Kidney (tissue), 14 donors: ENCODE measurements around the gene NBAS. TPM values are rescaled to one million over a fixed set of nuclear protein-coding genes. Genes with fewer than 3 reads are reported as not detected.

Source experiments
- DNase-seq, 5 donors: peaks; one replicate each; pipeline ENCODE4 v3.0.0-alpha.2; 2013 to 2020
- FAIRE-seq: peaks from 2 replicates; lab custom pipeline; 2012; peaks lifted over from hg19 to GRCh38; lab: Jason Lieb, UNC
- H3K27ac ChIP-seq, 2 donors: one replicate each; pipeline ENCODE4 v1.7.0; 2013; ENCODE audit warnings: low read depth in 2 of 2, low read length in 2 of 2, inconsistent platforms in 1 of 2
- H3K27me3 ChIP-seq: one replicate; pipeline ENCODE4 v1.7.1; 2013; ENCODE audit warnings: low read length, inconsistent platforms; ENCODE audit not compliant: control insufficient read depth, insufficient read depth
- H3K36me3 ChIP-seq, 3 donors: one replicate each; pipeline versions ENCODE4 v1.7.0 to v1.7.1; 2013; ENCODE audit warnings: low read length in 3 of 3, control low read depth in 1 of 3, inconsistent platforms in 1 of 3; ENCODE audit not compliant: insufficient read depth in 3 of 3, control insufficient read depth in 2 of 3
- H3K4me1 ChIP-seq, 3 donors: one replicate each; pipeline versions ENCODE4 v1.7.0 to v1.7.1; 2013; ENCODE audit warnings: low read length in 3 of 3, inconsistent platforms in 1 of 3, low read depth in 1 of 3; ENCODE audit not compliant: control insufficient read depth in 2 of 3, insufficient read depth in 2 of 3
- H3K4me3 ChIP-seq, 3 donors: one replicate each; pipeline versions ENCODE4 v1.7.0 to v1.8.1; 2013; ENCODE audit warnings: low read length in 3 of 3, control low read depth in 1 of 3, inconsistent platforms in 1 of 3
- H3K9ac ChIP-seq, 3 donors: one replicate each; pipeline versions ENCODE4 v1.7.0 to v1.7.1; 2013; ENCODE audit warnings: low read length in 3 of 3, control low read depth in 1 of 3, inconsistent platforms in 1 of 3
- H3K9me3 ChIP-seq, 3 donors: one replicate each; pipeline versions ENCODE4 v1.7.0 to v1.7.1; 2013; ENCODE audit warnings: low read length in 3 of 3, control low read depth in 1 of 3, inconsistent platforms in 1 of 3; ENCODE audit not compliant: control insufficient read depth in 2 of 3, insufficient read depth in 1 of 3
- CTCF ChIP-seq: IDR thresholded peaks from 3 replicates; pipeline ENCODE4 v1.5.1; 2012; ENCODE audit warnings: mild to moderate bottlenecking, moderate library complexity, borderline replicate concordance; ENCODE audit not compliant: insufficient read depth; ENCODE audit errors: extremely low read depth
- intact Hi-C: fragments of 100-400 bp; cut with DNase I; formaldehyde crosslinking; loops from one replicate; pipeline ENCODE4 v1.11.1; 2022
- polyA plus RNA-seq: library from polyadenylated mRNA; stranded (reverse); fragments of 350-450 nt; fragmentation: Illumina TruSeq; extraction: RNeasy Lipid Tissue Mini Kit (QIAGEN cat#74804); gene quantifications from one replicate; pipeline ENCODE4 v1.2.3, GENCODE V29; 2014; ENCODE audit warnings: low read depth, low replicate concordance; ENCODE audit not compliant: insufficient read depth
- total RNA-seq: library from RNA; stranded (reverse); fragmentation: NEBNext Ultra II Directional; extraction: Animal tissue kit (Norgen Biotek cat#: 25700); gene quantifications from one replicate; pipeline ENCODE4 v1.2.1, GENCODE V29; 2021
- donor health status: control.
- donor health status: control.
- donor health status: control.
- donor health status: control.
- donor health status: control.
- donor health status: DM: yes; HTN: yes; CAD: no.
- donor health status: Normal renal cell carcinoma (clear cell type).

Gene NBAS
- total and polyA plus RNA-seq, 2 donors from 2014 or later = 40.8 to 44.2 TPM

DNA sequence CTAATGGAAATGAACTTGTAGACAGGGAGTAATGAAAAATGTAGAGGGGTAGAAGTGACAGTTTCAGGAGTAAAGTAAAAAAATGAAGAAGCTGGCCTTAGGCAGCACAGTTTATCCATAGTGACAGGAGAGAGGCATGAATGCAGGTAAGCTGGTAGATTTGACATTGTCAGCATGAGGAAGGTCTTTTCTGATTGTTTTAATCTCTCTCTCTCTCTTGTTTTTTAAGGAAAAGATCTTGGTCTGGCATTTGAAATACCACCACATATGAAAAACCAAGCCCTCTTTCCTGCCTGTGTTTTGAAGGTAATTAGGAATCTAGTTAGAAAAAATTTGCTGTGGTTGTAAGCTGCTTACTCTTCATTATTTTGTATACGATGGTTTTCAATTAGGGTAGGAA, 44.6 kb upstream of the NBAS start:
- no peak for DNase-seq
- H3K27ac ChIP-seq = no peak overlapping the region
- intact Hi-C loops = no loop called here
- H3K4me3 ChIP-seq = no peak overlapping the region
- no peak for FAIRE-seq
- H3K4me1 ChIP-seq = no peaks in the 10 kb centered on the region
- no peak for TF ChIP-seq CTCF
- peaks cover 29 to 78% (median 45%) of the 10 kb centered on the region in 3 donors for H3K36me3 ChIP-seq
- H3K27me3 ChIP-seq = no peaks in the 10 kb centered on the region
- H3K9me3 ChIP-seq = no peaks in the 10 kb centered on the region
- no peak overlapping the region for H3K9ac ChIP-seq

DNA sequence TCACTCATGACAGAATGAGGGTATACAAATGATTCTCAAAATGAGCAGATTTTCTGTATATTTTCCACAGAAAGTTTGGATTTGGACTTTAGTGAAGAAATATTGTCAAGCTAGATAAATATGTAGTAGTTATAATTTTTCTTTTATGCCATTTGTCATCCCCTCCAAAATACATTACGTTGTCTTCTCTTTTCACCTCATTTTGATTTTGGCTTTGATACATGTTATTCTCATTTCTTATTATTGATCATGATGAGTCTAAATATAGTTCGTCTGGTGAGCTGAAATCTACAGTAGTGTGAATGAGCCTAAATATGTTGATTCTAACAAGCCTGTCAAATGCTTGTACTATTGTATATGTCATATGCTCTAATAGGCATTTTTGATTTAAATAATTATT, 42.8 kb upstream of the NBAS start:
- no peak for FAIRE-seq
- no peak for TF ChIP-seq CTCF
- H3K4me1 ChIP-seq = no peaks in the 10 kb centered on the region
- no peak for DNase-seq
- no peaks in the 10 kb centered on the region for H3K9me3 ChIP-seq
- no peaks in the 10 kb centered on the region for H3K27me3 ChIP-seq
- H3K9ac ChIP-seq = no peak overlapping the region
- intact Hi-C loops = no loop called here
- no peak overlapping the region for H3K4me3 ChIP-seq
- peaks cover 29 to 81% (median 48%) of the 10 kb centered on the region in 3 donors for H3K36me3 ChIP-seq
- no peak overlapping the region for H3K27ac ChIP-seq

DNA sequence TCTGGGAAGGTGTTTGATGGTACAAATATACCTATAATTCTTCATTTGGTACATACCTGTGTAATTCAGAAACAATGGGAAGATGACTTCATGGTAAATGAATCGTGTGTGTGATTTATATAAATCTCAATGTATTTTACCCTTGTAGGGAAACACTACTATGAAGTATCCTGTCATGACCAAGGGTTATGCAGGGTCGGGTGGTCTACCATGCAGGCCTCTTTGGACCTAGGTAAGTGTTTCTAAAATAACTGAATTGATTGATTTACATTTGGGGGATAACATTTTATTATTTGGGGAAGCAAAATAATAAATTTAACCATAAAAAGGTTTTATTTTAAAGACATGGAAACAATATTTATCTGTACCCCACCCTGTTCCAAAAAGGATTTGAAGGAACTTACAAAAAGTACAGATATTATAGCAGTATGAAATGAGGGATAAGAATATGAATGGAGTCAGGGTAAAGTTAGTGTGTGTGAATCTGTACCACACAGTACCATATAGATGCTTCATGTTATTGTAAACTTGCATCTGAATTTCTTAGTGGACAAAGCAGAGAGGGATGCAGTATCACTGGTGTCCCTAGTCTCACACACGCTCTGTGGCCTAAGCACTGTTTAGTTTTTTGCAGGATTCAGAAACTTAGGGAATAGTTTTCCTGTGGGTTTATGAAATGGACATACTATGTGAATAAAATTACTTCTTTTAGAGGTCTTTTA, 42.1 kb upstream of the NBAS start:
- no peak for DNase-seq
- Histone ChIP-seq H3K36me3 (peaks cover 29 to 78% (median 51%) of the 10 kb centered on the region in 3 donors), H3K27me3 (no peaks in the 10 kb centered on the region), H3K9me3 (no peaks in the 10 kb centered on the region), H3K4me3 (no peak overlapping the region), H3K9ac (no peak overlapping the region), H3K4me1 (no peaks in the 10 kb centered on the region), H3K27ac (no peak overlapping the region)
- intact Hi-C loops = no loop called here
- no peak for FAIRE-seq
- no peak for TF ChIP-seq CTCF
